K562 (cell line): ENCODE results near the gene TOM1L2.

ENCODE experiments used
- AFF4 ChIP-seq: sonication (generic); formaldehyde crosslinking; IDR thresholded peaks from 2 replicates; pipeline ENCODE4 v1.8.0; 2023; ENCODE audit warnings: mild to moderate bottlenecking, missing genetic modification reagents
- ARID4B ChIP-seq: sonication (generic); formaldehyde crosslinking; IDR thresholded peaks from 2 replicates; pipeline ENCODE4 v1.8.0; 2022; ENCODE audit warnings: mild to moderate bottlenecking, missing genetic modification reagents
- CAMTA2 ChIP-seq: fragments of 250-450 bp; sonication (Bioruptor Pico); conservative IDR thresholded peaks from 2 replicates; pipeline ENCODE4 v1.5.1; 2022
- CTCF ChIP-seq, 3 experiments: IDR thresholded peaks in 2 of 3; conservative IDR thresholded peaks in 1 of 3; 2 replicates each; pipeline ENCODE4 v1.5.1; 2011 to 2012; ENCODE audit warnings: low read length in 3 of 3, mild to moderate bottlenecking in 3 of 3, control low read depth in 2 of 3, improper control_type of control experiment in 1 of 3, inconsistent platforms in 1 of 3, low read depth in 1 of 3, mixed read lengths in 1 of 3, moderate library complexity in 1 of 3; ENCODE audit not compliant: insufficient read depth in 2 of 3
- ELK1 ChIP-seq: sonication (generic); formaldehyde crosslinking; IDR thresholded peaks from 2 replicates; pipeline ENCODE4 v1.8.1; 2022; ENCODE audit warnings: missing genetic modification reagents
- HCFC1 ChIP-seq: IDR thresholded peaks from 2 replicates; pipeline ENCODE4 v1.6.1; 2012; ENCODE audit warnings: low read depth, low read length, improper control_type of control experiment
- IRF2 ChIP-seq: sonication (generic); formaldehyde crosslinking; IDR thresholded peaks from 2 replicates; pipeline ENCODE4 v1.8.1; 2022; ENCODE audit warnings: mild to moderate bottlenecking, missing genetic modification reagents
- KLF10 ChIP-seq: fragments of 250-450 bp; sonication (Bioruptor Pico); IDR thresholded peaks from 2 replicates; pipeline ENCODE4 v1.6.1; 2021; ENCODE audit warnings: matching md5 sums
- MLLT1 ChIP-seq, 2 experiments: fragments of 450-650 bp; IDR thresholded peaks; 2 replicates each; pipeline ENCODE4 v1.6.1; 2016
- MXI1 ChIP-seq: IDR thresholded peaks from 2 replicates; pipeline ENCODE4 v1.6.1; 2011; ENCODE audit warnings: low read depth, mild to moderate bottlenecking, improper control_type of control experiment, low read length
- POLR2A ChIP-seq: fragments of 450-650 bp; conservative IDR thresholded peaks from 2 replicates; pipeline ENCODE4 v1.6.1; 2016
- SMC3 ChIP-seq: conservative IDR thresholded peaks from 2 replicates; pipeline ENCODE4 v1.6.1; 2011; ENCODE audit warnings: low read depth, low read length, improper control_type of control experiment; ENCODE audit not compliant: insufficient read depth

- TF ChIP-seq CAMTA2 (CRISPR knock-in tag): no peak
- TF ChIP-seq HCFC1: no peak
- no peak for TF ChIP-seq CTCF (IDR thresholded peaks at IDR 0.05 in 2 of 3, conservative IDR thresholded peaks at IDR 0.05 in 1 of 3; ENCODE audit: insufficient read depth in 2 of 3, low read depth in 1 of 3, low read length in 3 of 3)
- TF ChIP-seq IRF2 (CRISPR knock-in tag): no peak
- no peak for TF ChIP-seq POLR2A
- no peak for TF ChIP-seq MXI1
- TF ChIP-seq KLF10: no peak
- no peak for TF ChIP-seq ELK1 (CRISPR knock-in tag)
- TF ChIP-seq AFF4 (CRISPR knock-in tag): no peak
- TF ChIP-seq SMC3: no peak
- TF ChIP-seq ARID4B: no peak
- no peak for TF ChIP-seq MLLT1 (IDR thresholded peaks at IDR 0.05)
Measured at GRCh38 chr17:17857496-17857895, 114.7 kb downstream of the TOM1L2 start.
